OCI-M2 (cell line): Measurements from ENCODE around the gene LLGL1.
"Not testable (repeated sequence)": the region's sequence is repeated elsewhere in the genome, so short reads cannot be mapped to it uniquely, and the experiment has no call there.

Experiments
- DNase-seq: peaks from one replicate; lab custom pipeline; 2025; ENCODE audit not compliant: unreplicated experiment; lab: John Stamatoyannopoulos, UW

The LLGL1 gene

DNA sequence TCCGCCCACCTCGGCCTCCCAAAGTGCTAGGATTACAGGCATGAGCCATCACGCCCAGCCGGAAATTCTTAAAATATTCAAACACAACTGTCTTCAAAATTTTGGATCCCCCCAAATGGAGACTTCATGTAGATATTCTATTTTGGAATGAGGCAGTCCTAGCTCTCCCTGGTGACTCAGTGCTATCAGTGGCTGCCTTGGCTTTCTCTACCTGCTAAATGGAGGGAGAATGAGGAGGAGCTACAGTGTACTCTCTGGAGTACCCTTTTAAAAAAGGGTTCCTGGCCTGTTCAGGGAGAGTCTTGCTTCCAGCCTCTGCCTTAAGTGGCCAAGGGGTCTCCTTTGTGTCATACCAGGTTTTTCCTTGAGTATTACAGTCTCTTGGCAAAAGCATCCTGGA, 31.0 kb upstream of the LLGL1 start:
- DNase-seq: no peak

DNA sequence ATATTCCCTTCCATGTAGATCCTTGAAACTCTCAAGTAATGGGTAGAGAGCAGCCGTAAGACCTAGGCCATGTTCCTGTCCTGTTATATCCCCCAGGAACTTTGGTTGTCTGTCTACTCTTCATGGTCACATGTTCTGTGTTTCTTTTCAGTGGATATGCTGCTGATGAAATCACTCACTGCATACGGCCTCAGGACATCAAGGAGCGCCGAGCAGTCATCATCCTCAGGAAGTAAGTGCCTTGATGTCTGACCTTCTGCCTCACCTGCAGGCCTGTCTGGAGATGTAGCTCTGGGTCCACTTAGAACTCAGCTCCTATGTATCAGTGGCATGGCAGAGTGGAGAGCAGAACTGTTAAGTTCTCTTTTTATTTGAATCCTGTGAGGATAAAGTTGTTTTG, 30.6 kb upstream of the LLGL1 start:
- no peak for DNase-seq

DNA sequence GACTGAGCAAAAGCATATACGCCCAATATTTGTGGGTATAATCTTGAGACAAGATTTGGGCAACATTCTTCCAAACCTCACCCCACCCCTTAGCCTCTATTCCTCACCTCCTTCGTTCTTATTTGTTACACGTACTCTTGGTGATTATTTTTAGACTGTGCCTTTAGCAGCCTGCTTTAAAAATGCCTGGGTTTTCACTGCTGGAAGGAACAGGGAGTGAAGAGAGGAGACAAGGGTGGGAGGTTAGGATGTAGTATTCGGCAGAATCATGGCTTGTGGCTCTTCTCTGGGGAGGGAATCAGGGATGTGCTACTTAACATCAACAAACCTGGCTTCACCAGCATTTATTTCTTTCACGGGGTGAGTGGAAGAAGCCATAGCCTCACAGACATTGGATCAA, 30.2 kb upstream of the LLGL1 start:
- no peak for DNase-seq

DNA sequence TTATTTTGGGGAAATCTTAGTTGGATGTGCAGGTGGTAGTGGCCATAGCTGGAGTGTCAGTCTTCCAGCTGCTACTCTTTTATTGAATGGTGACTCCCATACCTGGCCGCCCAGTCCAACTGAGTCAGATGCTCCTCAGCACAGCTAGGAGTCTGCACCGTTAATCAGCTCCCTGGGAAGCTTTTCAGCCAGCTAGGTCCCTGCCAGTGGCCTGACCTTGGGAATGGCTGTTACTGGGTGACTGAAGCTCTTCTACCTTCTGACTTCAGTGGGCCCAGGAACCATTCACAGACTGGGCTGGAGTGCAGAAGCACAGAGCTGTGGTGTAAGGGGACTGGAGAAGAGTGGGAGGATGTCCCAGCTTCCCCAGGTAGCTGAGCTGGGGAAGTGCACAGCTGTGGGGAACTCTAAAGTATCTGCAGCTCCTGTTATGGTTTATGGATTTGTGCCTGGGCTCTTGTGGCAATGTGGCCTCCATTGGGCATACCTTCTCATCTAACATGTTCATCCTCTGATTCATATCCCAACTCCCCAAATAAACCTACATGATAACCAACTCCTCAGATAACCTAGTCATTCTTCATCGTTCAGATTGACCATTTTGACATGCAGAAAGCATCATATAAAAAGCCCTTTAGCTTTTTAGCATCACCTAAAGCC, 27.8 kb upstream of the LLGL1 start:
- DNase-seq: no peak

DNA sequence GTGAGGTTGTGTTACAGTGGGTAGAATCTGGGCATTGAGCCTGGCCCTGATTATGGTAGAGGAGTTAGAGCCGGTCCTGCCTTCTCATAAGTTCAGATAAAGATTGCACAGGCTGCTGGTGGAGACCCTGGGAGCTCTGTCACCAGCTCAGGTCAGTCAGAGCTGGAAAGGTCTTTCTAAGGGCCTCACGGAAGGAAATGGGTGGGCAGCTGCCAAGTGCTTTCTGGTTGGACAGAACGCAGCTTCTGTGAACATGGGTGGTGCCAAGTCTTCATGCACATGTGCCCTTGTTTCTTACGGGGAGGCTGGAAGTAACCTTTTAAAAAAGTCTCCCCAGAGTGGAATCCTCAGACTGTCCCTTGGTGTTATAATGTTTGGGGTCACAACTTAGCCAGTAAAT, 26.9 kb upstream of the LLGL1 start:
- no peak for DNase-seq

DNA sequence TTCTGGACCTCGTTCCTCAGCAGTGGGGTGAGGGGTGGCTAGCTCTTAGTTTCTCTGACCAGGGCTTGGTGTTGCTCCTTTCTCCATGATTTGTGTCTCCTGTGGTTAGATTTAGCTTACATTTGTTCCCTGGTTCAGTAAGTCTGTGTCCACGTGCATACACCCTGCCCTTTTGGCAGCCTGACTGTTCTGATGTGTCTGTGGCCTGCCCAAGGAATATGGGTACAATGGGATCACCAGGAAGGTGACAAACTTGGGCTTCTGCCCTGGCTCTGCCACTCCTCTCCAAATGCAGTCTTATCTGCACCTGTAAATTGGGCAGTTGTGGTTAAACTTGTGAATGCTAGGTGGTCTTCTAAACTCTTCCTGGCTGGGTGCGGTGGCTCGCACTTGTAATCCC, 24.3 kb upstream of the LLGL1 start:
- no peak for DNase-seq

DNA sequence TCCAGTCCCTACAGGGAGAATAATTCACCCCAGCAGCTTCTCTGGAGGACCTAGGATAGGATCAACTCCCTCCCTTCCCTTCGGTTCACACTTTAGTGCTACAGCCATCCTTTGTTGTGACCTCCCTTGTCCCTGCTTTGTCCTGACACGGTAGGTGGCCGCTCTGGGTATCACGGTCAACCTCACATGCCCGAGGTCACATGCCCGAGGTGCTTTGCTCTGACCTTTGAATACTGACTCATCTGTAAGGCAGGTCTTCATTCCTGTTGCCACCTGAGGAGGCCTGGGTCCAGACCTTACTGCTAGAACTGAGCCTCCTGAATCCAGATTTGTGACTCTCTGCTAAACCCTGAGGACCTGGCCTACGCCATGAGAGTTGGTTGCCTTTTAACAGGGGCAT, 22.1 kb upstream of the LLGL1 start:
- DNase-seq: no peak

DNA sequence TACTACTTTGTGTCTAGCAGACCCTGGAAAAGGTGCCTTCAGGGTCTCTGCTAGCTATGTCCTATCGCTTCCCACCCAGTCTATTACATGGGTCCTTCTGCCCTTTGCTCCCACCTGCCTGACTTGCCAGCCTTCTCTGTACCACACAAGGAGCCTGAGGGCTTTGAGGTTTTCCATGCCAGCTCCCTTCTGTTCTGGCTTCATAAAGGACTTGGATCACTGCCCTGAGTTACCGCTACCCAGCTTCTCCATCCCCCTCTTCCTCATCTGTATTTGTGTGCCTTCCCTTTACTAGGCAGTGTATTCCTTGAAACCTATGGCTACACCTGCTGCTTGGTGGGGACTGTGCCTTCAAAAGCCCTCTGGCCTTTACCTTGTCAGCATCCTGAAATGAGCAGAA, 19.6 kb upstream of the LLGL1 start:
- DNase-seq: no peak

DNA sequence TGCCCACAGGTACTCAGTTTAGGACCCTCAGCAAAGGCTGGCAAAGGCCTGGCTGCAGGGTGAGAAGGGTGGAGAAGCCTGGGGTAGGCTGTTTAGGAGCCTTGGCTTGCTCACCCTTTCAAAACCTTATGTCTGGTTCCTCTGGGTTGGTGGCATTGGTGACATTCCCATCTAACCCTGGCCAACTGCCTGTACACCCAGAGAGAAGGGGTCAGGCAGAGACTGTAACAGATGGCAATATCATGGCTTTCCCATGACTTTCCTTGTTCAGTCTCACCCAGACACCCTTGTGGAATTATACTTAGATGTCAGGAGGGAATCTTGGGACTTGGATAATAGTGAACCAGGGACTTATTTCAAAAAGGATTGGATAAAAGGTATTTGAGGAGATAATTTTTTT, 18.5 kb upstream of the LLGL1 start:
- DNase-seq: no peak

DNA sequence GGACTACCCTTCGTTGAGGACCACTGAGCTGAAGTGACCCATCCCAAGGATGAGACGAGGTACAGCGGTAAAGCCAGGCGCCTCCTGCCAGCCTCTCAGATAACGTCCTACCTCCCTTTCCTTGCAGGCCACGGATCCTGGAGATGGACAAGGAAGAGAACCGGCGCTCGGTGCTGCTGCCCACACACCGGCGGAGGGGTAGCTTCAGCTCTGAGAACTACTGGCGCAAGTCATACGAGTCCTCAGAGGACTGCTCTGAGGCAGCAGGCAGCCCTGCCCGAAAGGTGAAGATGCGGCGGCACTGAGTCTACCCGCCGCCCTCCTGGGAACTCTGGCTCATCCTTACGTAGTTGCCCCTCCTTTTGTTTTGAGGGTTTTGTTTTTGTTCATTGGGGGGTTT, 17.3 kb upstream of the LLGL1 start:
- no peak for DNase-seq

DNA sequence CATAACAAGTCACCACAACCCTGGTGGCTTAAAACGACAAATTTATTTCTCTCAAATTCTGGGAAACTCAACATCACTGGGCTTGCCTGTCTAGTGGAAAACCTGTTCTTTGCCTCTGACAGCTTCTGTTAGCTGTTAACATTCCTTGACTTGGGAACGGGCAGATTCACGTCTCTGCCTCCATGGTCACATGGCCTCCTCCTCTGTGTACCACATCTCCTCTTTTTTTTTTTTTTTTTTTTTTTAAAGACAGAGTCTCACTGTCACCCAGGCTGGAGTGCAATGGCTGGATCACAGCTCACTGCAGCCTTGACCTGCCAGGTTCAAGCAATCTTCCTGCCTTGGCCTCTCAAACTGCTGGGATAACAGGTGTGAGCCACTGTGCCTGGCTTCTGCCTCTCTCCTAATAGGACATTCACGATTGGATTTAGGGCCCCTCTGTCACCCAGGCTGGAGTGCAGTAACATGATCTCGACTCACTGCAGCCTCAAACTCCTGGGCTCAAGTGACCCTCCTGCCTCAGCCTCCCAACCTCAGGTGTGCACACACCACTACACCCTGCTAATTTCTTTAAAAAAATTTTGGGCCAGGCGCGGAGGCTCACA, 11.7 kb upstream of the LLGL1 start:
- no peak for DNase-seq

DNA sequence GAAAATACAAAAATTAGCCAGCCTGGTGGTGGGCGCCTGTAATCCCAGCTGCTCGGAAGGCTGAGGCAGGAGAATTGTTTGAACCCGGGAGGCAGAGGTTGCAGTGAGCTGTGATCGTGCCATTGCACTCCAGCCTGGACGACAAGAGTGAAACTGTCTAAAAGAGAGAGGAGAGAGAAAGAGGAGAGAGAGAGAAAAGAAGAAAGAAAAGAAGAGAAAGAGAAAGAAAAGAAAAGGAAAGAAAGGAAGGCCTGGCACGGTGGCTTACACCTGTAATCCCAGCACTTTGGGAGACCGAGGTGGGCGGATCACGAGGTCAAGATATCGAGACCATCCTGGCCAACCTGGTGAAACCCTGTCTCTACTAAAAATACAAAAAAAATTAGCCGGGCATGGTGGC, 8.5 kb upstream of the LLGL1 start:
- not testable (repeated sequence) for DNase-seq

DNA sequence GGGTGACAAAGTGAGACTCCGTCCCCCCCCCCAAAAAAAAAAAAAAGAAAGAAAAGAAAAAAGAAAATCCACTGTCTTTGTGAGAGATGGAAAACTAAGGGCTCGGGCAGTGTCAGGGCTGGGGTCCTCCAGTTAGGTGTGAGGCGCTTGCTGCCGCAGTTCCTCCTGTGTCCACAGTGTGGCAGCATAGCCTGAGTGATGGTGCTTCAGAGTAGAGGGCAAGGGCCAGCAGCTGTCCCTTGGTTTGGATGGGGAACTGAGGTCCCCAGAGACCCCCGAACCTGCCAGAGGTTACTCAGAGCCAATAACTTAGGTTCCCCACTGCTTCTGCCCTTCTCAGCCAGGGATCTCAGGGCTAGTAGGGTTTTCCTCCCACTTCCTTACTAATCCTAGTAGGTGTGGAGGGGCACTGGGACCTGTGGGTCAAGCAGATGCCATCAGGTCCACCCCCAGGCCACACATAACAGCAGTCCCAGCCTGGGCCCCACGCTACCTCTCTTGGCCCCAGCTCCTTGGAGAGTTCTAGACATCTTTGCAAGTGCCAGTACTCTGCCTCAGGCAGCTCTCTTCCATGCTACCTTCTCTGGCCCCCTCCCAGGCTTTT, 7.9 kb upstream of the LLGL1 start:
- peak; percentile 33 for DNase-seq

DNA sequence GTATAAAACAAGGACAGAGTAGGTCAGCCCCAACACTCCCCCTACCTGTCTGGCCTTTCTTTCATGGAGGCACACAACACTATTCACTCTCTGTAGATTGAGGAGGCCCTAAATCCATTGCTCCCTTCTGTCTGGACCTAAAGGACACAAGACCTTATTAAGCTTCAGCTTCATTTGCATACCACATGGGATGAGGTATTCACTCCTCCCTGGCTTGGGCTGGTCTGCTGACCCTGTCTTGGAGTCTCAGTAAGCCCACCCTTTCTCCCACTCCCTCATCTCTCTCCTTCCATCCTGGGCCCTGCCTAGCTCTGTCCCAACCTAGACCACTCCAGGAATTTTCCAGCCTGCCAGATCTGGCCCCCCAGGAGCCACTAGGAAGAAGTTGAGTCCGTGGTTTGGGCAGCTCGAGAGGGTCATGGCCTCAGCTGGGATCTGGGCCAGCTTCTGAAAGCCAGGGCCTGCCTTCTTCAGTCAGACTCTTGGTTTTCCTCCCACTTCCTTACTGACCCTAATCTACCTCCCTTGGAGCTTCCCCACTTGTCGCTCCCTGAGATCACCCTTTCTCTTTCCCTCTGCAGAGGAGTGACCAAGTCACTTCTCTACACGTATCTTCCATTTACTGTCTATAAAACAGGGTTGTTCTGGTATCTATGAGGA, 6.5 kb upstream of the LLGL1 start:
- no peak for DNase-seq

DNA sequence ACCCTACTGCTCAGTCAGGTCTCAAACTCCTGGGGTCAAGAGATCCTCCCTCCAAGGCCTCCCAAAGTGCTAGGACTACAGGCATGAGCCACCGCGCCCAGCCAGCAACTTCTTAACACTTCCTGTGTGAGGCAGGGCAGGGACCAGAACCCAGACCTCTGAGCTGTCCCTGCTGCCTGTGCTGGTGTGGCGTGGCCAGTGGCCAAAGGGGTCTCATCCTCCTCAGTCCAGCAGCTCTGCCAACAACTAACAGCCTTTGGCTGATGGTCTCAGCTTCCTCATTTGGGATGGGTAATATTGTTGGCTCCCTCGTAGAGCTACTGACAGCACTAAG, 1.4 kb upstream of the LLGL1 start:
- DNase-seq: no peak

DNA sequence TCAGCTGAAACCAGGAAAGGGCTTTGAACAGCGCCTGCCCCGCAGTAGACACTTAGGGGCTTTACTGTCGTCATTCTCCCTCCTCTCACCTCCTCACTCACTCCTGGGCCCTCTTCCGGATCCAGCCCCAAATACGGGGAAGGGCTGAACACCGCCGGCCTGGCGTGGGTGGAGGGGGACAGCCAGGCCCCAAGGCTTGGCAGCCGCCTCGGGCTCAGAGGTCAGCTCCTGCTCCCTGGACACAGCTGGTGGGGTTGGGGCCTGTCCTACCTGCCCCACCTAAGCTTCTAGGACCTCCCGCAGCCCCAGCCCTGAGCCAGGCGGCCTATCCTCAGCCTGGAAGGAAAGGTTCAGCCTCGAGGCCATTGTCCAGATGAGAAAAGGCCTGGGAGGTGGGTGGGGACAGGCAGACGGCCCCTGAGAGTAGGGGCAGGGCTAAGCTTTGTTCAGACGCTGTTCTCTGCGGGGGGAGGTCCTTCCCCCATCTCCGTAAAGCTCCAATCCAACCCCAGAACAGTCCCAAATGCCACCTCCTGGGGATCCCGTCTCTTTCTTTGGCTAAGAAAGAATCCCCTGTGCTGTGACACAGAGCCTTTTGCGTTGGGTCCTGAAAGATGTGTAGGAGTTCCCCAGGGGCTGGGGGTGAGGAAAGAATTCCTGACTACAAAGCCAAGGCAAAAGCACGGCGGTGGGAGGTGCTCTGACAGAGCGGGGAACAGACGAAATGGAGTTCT, 881 bp upstream of the LLGL1 start:
- DNase-seq: no peak

DNA sequence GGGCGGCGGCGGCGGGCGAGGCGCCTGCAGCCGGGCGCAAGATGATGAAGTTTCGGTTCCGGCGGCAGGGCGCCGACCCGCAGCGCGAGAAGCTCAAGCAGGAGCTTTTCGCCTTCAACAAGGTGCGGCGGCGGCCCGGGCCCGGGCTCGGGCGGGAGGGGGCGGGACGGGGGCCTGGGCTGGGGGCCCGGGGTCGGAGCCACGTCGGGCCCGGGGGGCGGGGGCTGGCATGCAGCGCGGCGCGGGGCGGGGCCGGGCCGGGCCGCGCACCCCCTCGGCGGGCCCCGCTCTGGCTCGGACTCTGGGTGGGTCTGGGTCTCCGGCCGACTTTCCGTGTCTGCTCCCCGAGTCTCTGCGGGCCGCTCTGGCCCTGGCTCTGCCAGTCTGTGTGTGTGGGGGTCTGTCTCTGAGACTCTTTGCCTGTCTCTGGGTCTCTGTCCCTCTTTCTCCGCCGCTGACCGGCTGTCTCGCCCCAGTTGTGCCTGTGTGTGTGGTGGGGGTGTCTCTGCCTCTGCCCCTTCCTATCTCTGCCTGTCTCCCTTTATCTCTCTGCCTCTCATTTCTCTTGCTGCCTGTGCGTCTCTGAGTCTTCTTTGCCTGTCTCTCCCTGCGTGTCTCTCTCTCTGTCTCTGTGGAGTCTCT, 328 bp downstream of the LLGL1 start:
- no peak for DNase-seq

DNA sequence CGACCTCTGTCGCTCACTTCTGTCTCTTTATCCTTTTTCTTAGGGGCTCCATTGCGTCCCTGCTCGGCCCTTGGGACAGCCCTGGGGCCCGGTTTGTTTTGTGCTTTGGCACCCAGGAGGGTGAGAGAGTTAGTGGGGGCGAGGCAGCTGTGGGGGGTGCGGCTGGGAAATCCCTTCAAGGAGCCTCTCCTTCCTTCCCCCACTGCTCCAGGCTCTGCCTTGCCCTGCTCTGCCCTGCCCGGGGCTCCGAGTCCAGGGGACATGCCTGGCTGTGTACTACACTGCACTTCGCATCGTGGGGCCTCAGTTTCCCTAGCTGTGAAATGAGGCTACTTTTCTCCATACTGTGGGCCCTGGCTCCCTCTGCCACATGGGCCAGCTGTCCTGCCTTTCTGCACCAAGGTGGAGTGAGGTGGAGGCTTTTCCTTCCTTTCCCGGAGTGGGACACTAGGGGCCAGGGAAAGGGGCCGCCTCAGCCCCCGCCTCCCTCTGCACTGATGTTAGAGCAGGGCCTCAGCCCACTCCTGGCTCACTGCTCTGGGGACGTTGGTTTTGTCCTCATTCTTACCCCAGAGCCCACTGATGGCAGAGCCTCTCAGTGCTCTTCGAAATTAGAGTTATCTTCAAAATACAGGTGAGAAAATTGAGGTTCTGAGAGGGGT, 980 bp downstream of the LLGL1 start:
- no peak for DNase-seq

DNA sequence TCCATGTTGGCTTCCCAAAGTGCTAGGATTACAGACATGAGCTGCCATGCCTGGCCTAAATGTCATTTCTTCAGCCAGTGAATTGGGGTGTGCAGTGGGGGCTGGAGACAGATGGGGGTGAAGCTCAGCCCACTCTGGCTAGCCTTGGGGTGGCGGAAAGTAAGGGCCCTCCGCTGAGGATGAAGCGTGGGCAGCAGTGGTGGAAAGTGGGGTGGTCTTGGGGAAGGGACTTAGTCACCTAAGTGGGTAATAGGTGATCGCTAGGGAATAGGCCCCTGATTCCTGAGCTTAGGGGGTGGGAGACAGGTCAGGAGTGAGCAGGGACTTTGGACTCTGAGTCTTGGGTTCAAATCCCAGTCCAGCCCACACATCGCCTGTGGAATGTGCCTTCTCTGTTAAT, 2.2 kb downstream of the LLGL1 start:
- no peak for DNase-seq

DNA sequence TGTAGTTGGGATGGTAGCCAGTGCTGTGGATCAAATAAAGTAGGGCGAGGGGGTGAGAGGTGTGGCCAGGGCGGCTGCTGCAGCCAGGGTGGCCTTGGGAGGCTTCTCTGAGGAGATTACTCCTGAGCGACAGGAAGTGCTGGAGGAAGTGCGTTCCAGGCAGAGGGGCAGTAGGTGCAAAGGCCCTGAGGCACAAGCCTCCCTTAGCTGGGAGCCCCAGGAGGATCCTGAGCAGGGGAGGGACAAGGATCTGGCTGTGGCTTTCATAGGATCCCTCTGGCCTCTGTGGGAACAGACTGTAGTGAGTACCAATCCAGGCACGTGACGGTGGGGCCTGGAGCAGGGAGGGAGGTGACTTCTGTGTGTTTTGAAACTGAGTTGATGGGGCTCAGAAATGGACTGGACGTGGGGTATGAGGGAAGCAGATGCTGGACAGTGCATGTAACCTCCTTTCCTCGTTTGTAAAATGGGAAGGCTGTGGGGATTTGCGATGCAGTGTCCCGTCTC, 2.8 kb downstream of the LLGL1 start:
- no peak for DNase-seq

DNA sequence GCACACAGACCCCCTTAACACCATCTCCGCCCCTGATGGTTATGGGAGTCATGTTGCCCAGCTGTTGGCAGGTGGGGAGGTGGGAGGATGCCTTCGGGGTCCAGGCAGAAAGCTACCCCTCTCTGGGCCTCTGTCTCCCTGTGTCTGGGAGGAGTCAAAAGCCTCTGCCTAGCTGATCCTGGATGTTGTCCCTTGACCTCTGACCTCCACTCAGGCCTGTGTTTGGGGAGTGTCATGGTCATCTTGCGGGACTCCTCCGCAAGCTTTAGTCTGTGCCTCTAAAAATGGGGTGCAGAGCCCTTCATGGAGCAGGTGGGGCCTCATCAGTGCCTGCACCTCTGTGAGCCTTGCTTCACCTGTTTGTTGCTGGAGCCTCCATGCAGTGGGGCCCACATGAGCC, 3.8 kb downstream of the LLGL1 start:
- DNase-seq: no peak
